Gastrocnemius medialis (tissue), 4 donors: ENCODE results near the gene KLHL8. TPM values are rescaled to one million over a fixed set of nuclear protein-coding genes. Genes with fewer than 3 reads are reported as not detected.

Source experiments
- ATAC-seq, 2 donors: fragments of 150-250 bp; one replicate each; pipeline ENCODE4 v1.9.1; 2016
- DNase-seq, 2 donors: peaks; one replicate each; pipeline ENCODE4 v3.0.0-alpha.2; 2019
- H3K27ac ChIP-seq, 4 donors: fragments of 200-600 bp; sonication (generic); 1 replicate in 1 of 4; 2 replicates in 3 of 4; pipeline ENCODE4 v1.5.1; 2016 to 2018; ENCODE audit warnings: mild to moderate bottlenecking in 2 of 4, moderate library complexity in 1 of 4
- H3K27me3 ChIP-seq, 3 donors: fragments of 200-600 bp; sonication (generic) in 2 of 3; 1 replicate in 1 of 3; 2 replicates in 2 of 3; pipeline versions ENCODE4 v1.5.1 to v1.6.0; 2016 to 2019; ENCODE audit warnings: mild to moderate bottlenecking in 1 of 3, moderate library complexity in 1 of 3
- H3K36me3 ChIP-seq, 2 donors: fragments of 200-600 bp; sonication (generic) in 1 of 2; one replicate each; pipeline ENCODE4 v1.5.1; 2017 to 2018
- H3K4me1 ChIP-seq, 2 donors: fragments of 200-600 bp; sonication (generic) in 1 of 2; one replicate each; pipeline ENCODE4 v1.5.1; 2016 to 2017; ENCODE audit warnings: mild to moderate bottlenecking in 2 of 2
- H3K4me3 ChIP-seq, 4 donors: fragments of 200-600 bp; sonication (generic) in 3 of 4; 1 replicate in 1 of 4; 2 replicates in 3 of 4; pipeline ENCODE4 v1.5.1; 2016 to 2019; ENCODE audit warnings: mild to moderate bottlenecking in 2 of 4
- H3K9me3 ChIP-seq, 3 donors: fragments of 200-600 bp; sonication (generic) in 2 of 3; 1 replicate in 1 of 3; 2 replicates in 2 of 3; pipeline ENCODE4 v1.5.1; 2016 to 2019
- CTCF ChIP-seq, 5 experiments: fragments of 450-650 bp in 3 of 5; fragments of 200-600 bp in 2 of 5; sonication (generic) in 2 of 5; IDR thresholded peaks in 4 of 5; conservative IDR thresholded peaks in 1 of 5; 1 replicate in 4 of 5; 2 replicates in 1 of 5; pipeline ENCODE4 v1.5.1; 2016 to 2019; ENCODE audit warnings: antibody characterized with exemption in 5 of 5, mild to moderate bottlenecking in 3 of 5, moderate library complexity in 3 of 5
- POLR2A ChIP-seq, 2 donors: fragments of 450-650 bp; IDR thresholded peaks; one replicate each; pipeline ENCODE4 v1.6.1; 2017; ENCODE audit warnings: antibody characterized with exemption in 2 of 2, mild to moderate bottlenecking in 2 of 2, moderate library complexity in 2 of 2
- in situ Hi-C, 4 donors: fragments of 200-750 bp; cut with MboI; loops; one replicate each; pipeline versions ENCODE4 v1.15.0 to v1.8.0; 2017; ENCODE audit warnings: low sequenced_read_pairs in 4 of 4
- intact Hi-C: fragments of 100-400 bp; cut with DNase I; formaldehyde crosslinking; loops from one replicate; pipeline ENCODE4 v1.15.1; 2023; ENCODE audit warnings: low total_unique reads
- total RNA-seq, 4 donors: library from RNA; depleted of rRNA; stranded (reverse); fragments of >200 nt; gene quantifications; one replicate each; pipeline versions ENCODE4 v1.1.0 to v1.2.3, GENCODE V29; 2016

Gene KLHL8
- total RNA-seq, 4 donors from 2014 or later: 15.5 to 19.4 (median 18.6) TPM

DNA sequence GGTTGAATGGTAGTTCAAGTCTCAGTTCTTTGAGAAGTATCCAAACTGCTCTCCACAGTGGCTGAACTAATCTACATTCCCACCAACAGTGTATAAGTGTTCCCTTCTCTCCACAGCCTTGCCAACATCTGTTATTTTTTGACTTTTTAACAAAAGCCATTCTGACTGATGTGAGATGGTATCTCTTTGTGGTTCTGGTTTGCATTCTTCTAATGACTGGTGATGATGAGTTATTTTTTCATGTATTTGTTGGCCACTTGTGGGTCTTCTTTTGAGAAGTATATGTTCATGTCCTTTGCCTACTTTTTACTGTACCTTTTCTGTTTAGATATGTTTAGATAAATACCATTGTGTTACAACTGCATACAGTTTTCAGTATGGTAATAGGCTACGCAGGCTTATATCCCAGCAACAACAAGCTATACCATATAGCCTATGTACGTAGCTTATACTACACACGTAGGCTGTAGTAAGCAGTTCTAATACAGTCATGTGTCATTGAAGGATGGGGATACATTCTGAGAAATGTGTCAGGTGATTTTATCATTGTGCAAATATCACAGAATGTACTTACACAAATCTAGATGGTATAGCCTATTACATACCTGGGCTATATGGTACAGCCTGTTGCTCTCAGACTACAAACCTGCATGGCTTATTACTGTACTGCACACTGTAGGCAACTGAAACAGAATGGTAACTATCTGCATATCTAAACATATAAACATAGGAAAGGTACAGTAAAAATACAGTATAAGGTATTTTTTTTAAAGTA, 28.1 kb downstream of the KLHL8 start:
- no peak for TF ChIP-seq CTCF (IDR thresholded peaks at IDR 0.05 in 4 of 5, conservative IDR thresholded peaks at IDR 0.05 in 1 of 5)
- no peak for TF ChIP-seq POLR2A (IDR thresholded peaks at IDR 0.05)
- no peaks in the 10 kb centered on the region for H3K27me3 ChIP-seq
- in situ Hi-C loops (no loop called here), intact Hi-C loops (no loop called here)
- no peak for ATAC-seq
- no peak overlapping the region for H3K4me3 ChIP-seq
- DNase-seq: no peak
- no peak overlapping the region for H3K27ac ChIP-seq
- H3K36me3 ChIP-seq: no peaks in the 10 kb centered on the region
- no peaks in the 10 kb centered on the region for H3K9me3 ChIP-seq
- peaks cover 30 to 59% of the 10 kb centered on the region in 2 donors for H3K4me1 ChIP-seq

- peak overlapping the region; percentile 1 to 35 (median 31) for H3K4me3 ChIP-seq
- in situ Hi-C loops (no loop called here), intact Hi-C loops (no loop called here)
- TF ChIP-seq CTCF (IDR thresholded peaks at IDR 0.05 in 4 of 5, conservative IDR thresholded peaks at IDR 0.05 in 1 of 5): no peak
- no peak for TF ChIP-seq POLR2A (IDR thresholded peaks at IDR 0.05)
- H3K27me3 ChIP-seq: no peaks in the 10 kb centered on the region
- peak overlapping the region; percentile 62 to 74 (median 68) for H3K27ac ChIP-seq
- peaks cover 14 to 25% of the 10 kb centered on the region in 2 donors for H3K4me1 ChIP-seq
- H3K36me3 ChIP-seq: no peaks in the 10 kb centered on the region
- no peaks in the 10 kb centered on the region for H3K9me3 ChIP-seq
- ATAC-seq (peak; percentile 85 to 97), DNase-seq (peak; percentile 22 to 27)
Measured at GRCh38 chr4:87188932-87189331, 31.5 kb downstream of the KLHL8 start.

- Histone ChIP-seq H3K4me1 (peaks cover 11 to 19% of the 10 kb centered on the region in 2 donors), H3K27me3 (no peaks in the 10 kb centered on the region), H3K36me3 (no peaks in the 10 kb centered on the region), H3K9me3 (no peaks in the 10 kb centered on the region), H3K27ac (peak overlapping the region; percentile 62 to 74 (median 68)), H3K4me3 (no peak overlapping the region)
- intact Hi-C loops (no loop called here), in situ Hi-C loops (no loop called here)
- ATAC-seq (peak in 1 of 2 donors; percentile 22), DNase-seq (no peak)
- no peak for TF ChIP-seq CTCF (IDR thresholded peaks at IDR 0.05 in 4 of 5, conservative IDR thresholded peaks at IDR 0.05 in 1 of 5)
- TF ChIP-seq POLR2A (IDR thresholded peaks at IDR 0.05): no peak
Measured at GRCh38 chr4:87188048-87188447, 32.4 kb downstream of the KLHL8 start.

DNA sequence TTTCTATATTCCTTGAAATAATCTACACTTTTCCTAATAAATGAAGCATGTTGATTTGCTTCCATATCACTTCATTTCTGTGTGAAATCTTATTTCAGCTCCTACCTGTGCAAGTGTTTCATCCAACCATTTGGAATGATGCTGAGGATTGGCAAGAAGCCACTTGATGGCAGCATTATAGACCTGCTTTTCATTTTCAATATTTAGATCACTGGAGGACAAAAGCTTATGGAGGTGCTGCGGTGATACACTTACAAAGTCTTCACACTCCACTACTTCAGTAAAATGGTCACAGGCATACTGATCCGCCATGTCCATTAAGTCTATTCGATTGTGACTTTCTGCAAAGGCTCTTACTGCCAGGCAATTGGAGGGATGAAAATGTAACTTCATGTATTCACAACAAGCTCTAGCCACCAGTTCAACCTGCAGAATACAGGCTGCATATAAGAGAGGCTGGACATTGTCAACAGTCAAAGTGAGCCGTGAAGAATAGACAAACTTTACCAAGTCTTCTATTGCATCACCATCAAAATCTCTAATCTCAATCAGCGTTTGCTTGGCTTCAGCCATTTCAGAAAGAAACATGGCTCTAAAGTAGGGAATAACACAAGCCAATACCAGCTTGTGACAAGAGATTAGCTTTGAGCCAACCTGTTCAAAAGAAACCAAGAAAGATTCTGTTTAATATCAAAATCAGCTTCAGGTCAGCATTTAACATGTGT, 35.1 kb downstream of the KLHL8 start:
- H3K36me3 ChIP-seq: no peaks in the 10 kb centered on the region
- H3K4me1 ChIP-seq: peaks cover 11 to 19% of the 10 kb centered on the region in 2 donors
- in situ Hi-C loops (no loop called here), intact Hi-C loops (no loop called here)
- H3K4me3 ChIP-seq: no peak overlapping the region
- no peaks in the 10 kb centered on the region for H3K27me3 ChIP-seq
- DNase-seq (no peak), ATAC-seq (no peak)
- no peak for TF ChIP-seq POLR2A (IDR thresholded peaks at IDR 0.05)
- no peak overlapping the region for H3K27ac ChIP-seq
- no peaks in the 10 kb centered on the region for H3K9me3 ChIP-seq

DNA sequence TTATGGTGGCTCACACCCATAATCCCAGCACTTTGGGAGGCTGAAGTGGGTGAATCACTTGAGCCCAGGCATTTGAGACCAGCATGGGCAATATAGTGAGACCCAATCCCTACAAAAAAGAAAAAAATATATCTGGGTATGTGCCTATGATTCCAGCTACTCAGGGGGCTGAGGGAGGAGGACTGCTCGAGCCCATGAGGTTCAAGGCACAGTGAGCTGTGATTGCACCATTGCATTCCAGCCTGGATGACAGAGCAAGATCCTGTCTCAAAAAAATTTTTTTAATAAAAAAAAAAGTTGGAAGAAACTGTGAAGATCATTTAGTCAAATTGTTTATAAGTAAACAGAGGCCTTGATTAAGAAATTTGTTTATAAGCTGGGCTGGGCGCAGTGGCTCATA, 39.7 kb downstream of the KLHL8 start:
- Histone ChIP-seq H3K27me3 (no peaks in the 10 kb centered on the region), H3K9me3 (no peaks in the 10 kb centered on the region), H3K4me1 (no peaks in the 10 kb centered on the region), H3K36me3 (peaks cover 0 to 7% of the 10 kb centered on the region in 2 donors), H3K27ac (no peak overlapping the region), H3K4me3 (no peak overlapping the region)
- DNase-seq (no peak), ATAC-seq (no peak)
- intact Hi-C loops (no loop called here), in situ Hi-C loops (no loop called here)
- no peak for TF ChIP-seq CTCF (IDR thresholded peaks at IDR 0.05 in 4 of 5, conservative IDR thresholded peaks at IDR 0.05 in 1 of 5)
- no peak for TF ChIP-seq POLR2A (IDR thresholded peaks at IDR 0.05)
